Measurements from ENCODE around the gene ZNF124.
A peak's percentile ranks its signal among the peaks of the same experiment; 100 is the strongest.
"Not testable (repeated sequence)": the region's sequence is repeated elsewhere in the genome, so short reads cannot be mapped to it uniquely, and the experiment has no call there.

ZNF124 gene

GRCh38 chr1:247131236-247131635 is 40.6 kb downstream of the ZNF124 start:
- TF ChIP-seq, protein P1, sequence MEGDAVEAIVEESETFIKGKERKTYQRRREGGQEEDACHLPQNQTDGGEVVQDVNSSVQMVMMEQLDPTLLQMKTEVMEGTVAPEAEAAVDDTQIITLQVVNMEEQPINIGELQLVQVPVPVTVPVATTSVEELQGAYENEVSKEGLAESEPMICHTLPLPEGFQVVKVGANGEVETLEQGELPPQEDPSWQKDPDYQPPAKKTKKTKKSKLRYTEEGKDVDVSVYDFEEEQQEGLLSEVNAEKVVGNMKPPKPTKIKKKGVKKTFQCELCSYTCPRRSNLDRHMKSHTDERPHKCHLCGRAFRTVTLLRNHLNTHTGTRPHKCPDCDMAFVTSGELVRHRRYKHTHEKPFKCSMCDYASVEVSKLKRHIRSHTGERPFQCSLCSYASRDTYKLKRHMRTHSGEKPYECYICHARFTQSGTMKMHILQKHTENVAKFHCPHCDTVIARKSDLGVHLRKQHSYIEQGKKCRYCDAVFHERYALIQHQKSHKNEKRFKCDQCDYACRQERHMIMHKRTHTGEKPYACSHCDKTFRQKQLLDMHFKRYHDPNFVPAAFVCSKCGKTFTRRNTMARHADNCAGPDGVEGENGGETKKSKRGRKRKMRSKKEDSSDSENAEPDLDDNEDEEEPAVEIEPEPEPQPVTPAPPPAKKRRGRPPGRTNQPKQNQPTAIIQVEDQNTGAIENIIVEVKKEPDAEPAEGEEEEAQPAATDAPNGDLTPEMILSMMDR (IDR thresholded peaks at IDR 0.05; ENCODE audit: poor library complexity, severe bottlenecking) = no peak
- Histone ChIP-seq H3K36me3 (ENCODE audit: low read depth) (no peaks in the 10 kb centered on the region), H3K27ac (ENCODE audit: poor library complexity, severe bottlenecking) (no peak overlapping the region), H3K9me3 (ENCODE audit: severe bottlenecking) (peaks cover 7% of the 10 kb centered on the region), H3K4me1 (ENCODE audit: insufficient read depth, poor library complexity, severe bottlenecking) (no peaks in the 10 kb centered on the region), H3K27me3 (ENCODE audit: insufficient read depth, poor library complexity, severe bottlenecking) (no peaks in the 10 kb centered on the region), H3K4me3 (ENCODE audit: severe bottlenecking) (no peak overlapping the region)
- ATAC-seq (ENCODE audit: low read depth) (no peak), DNase-seq (ENCODE audit: low spot score) (no peak)

- H3K4me3 ChIP-seq (ENCODE audit: severe bottlenecking); H3K4me1 ChIP-seq (ENCODE audit: insufficient read depth, poor library complexity, severe bottlenecking); ATAC-seq (ENCODE audit: low read depth); H3K27me3 ChIP-seq (ENCODE audit: insufficient read depth, poor library complexity, severe bottlenecking); H3K27ac ChIP-seq (ENCODE audit: poor library complexity, severe bottlenecking); DNase-seq (ENCODE audit: low spot score); H3K9me3 ChIP-seq (ENCODE audit: severe bottlenecking); H3K36me3 ChIP-seq (ENCODE audit: low read depth): not testable (repeated sequence)
Observed at GRCh38 chr1:247127519-247128282, 44.1 kb downstream of the ZNF124 start.

GRCh38 chr1:247126601-247127000 is 45.2 kb downstream of the ZNF124 start:
- DNase-seq (ENCODE audit: low spot score); H3K4me3 ChIP-seq (ENCODE audit: severe bottlenecking); H3K9me3 ChIP-seq (ENCODE audit: severe bottlenecking); H3K27ac ChIP-seq (ENCODE audit: poor library complexity, severe bottlenecking); H3K4me1 ChIP-seq (ENCODE audit: insufficient read depth, poor library complexity, severe bottlenecking); H3K36me3 ChIP-seq (ENCODE audit: low read depth); H3K27me3 ChIP-seq (ENCODE audit: insufficient read depth, poor library complexity, severe bottlenecking): not testable (repeated sequence)
- ATAC-seq (ENCODE audit: low read depth) = peak; percentile 70

DNA sequence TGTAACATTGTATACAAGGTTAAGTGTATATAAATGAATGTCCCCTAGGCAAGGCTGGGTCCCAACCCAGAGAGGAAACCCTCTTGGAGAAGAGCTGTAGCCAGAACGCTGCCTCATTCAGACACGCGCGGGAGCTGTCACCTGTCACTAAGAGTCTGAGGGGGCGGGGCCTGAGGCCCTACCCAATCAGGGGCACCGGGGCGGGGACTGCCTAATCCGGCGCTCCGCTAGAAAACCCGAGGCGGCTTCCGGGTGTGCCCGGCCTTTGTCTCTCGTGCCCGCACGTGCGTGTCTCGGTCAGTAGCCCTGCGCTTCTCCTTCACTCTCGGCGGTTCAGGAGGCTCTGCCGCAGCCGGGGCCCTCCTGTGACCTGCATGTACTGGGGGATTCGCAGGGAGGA is 45.7 kb downstream of the ZNF124 start:
- ATAC-seq (ENCODE audit: low read depth) = peak; percentile 97
- not testable (repeated sequence) for H3K4me3 ChIP-seq (ENCODE audit: severe bottlenecking); H3K4me1 ChIP-seq (ENCODE audit: insufficient read depth, poor library complexity, severe bottlenecking); H3K27ac ChIP-seq (ENCODE audit: poor library complexity, severe bottlenecking); H3K9me3 ChIP-seq (ENCODE audit: severe bottlenecking); H3K36me3 ChIP-seq (ENCODE audit: low read depth); DNase-seq (ENCODE audit: low spot score); H3K27me3 ChIP-seq (ENCODE audit: insufficient read depth, poor library complexity, severe bottlenecking)

GRCh38 chr1:247121382-247121781 is 50.4 kb downstream of the ZNF124 start:
- Histone ChIP-seq H3K9me3 (ENCODE audit: severe bottlenecking) (no peaks in the 10 kb centered on the region), H3K4me3 (ENCODE audit: severe bottlenecking) (no peak overlapping the region), H3K27me3 (ENCODE audit: insufficient read depth, poor library complexity, severe bottlenecking) (no peaks in the 10 kb centered on the region), H3K27ac (ENCODE audit: poor library complexity, severe bottlenecking) (no peak overlapping the region), H3K4me1 (ENCODE audit: insufficient read depth, poor library complexity, severe bottlenecking) (no peaks in the 10 kb centered on the region), H3K36me3 (ENCODE audit: low read depth) (no peaks in the 10 kb centered on the region)
- DNase-seq (ENCODE audit: low spot score) = no peak
- ATAC-seq (ENCODE audit: low read depth) = no peak
- TF ChIP-seq, protein P1 (IDR thresholded peaks at IDR 0.05; ENCODE audit: poor library complexity, severe bottlenecking) = no peak

DNA sequence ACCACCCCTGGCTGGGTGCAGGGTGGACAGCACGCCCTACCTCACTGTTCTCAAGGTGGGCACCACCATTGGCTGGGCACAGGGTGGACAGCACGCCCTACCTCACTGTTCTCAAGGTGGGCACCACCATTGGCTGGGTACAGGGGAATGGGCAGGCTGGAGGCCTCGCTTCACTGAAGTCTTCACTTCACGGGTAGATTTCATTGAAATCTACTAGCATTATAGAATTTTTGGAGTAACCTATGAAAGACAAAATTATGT is 51.5 kb downstream of the ZNF124 start:
- not testable (repeated sequence) for H3K36me3 ChIP-seq (ENCODE audit: low read depth); H3K4me3 ChIP-seq (ENCODE audit: severe bottlenecking); H3K4me1 ChIP-seq (ENCODE audit: insufficient read depth, poor library complexity, severe bottlenecking); H3K27ac ChIP-seq (ENCODE audit: poor library complexity, severe bottlenecking); DNase-seq (ENCODE audit: low spot score); ATAC-seq (ENCODE audit: low read depth); H3K9me3 ChIP-seq (ENCODE audit: severe bottlenecking); H3K27me3 ChIP-seq (ENCODE audit: insufficient read depth, poor library complexity, severe bottlenecking)

Data from RWPE2 (cell line).